GM19043 (cell line): ENCODE data around the gene CPOX.
"Not testable (repeated sequence)": the region's sequence is repeated elsewhere in the genome, so short reads cannot be mapped to it uniquely, and the experiment has no call there.

Experiments
- ATAC-seq: cut with Tn5 transposase; IDR thresholded peaks from one replicate; pipeline ENCODE4 v1.9.1; 2021; ENCODE audit warnings: low read depth; ENCODE audit not compliant: unreplicated experiment

Gene CPOX

DNA sequence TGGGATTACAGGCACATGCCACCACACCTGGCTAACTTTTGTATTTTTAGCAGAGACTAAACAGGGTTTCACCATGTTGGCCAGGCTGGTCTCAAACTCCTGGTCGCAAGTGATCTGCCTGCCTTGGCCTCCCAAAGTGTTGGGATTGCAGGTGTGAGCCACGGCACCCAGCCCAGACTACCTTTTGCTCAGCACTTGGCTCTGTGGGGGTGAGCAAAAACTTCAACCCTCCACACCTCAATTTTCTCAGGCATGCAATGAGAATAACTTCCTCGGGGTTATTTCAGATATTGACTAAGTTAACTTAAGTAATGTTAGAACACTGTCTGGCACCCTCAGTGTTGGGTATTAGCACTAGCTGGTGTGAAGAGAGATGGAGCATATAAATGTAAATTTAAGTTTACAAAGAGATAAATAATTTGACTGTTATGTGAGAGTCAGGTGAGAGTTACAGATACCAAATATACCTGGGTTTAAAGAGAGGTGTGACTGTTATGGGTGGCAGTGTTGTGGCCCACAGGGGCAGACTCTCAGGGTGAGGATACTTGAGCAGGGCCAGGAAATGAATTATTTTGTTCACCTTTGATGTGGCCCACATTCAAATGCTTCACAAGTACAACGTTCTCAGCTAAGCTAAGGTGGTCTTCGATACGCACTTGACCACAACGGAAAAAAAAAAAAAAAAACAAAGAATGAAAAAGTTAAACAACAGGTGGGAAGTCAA, 29.0 kb downstream of the CPOX start:
- ATAC-seq, result no peak

DNA sequence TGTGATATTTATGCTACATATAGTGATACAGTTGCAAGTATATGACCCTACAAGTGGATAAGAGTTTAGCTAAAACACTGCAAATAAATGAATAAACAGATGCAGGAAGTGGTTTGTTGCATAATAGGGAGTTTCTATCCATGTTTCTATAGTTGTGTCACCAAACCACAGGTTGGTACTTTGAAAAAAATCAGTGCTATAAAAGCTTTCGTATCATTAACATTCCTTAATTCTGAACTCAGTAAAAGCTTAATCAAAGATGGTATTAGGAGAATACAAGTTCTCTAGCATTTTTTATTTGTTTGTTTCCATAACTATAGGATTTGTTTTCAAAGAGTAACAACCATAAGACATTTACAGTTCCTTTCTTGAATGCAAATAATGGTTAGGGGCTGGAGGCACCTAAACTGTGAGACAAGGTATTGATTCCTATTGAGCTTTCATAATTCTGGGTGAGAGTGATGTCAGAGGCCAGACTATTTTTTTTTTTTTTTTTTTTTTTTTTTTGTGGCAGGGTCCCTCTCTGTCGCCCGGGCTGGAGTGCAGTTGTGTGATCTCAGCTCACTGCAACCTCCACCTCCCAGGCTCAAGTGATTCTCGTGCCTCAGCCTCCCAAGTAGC, 29.6 kb downstream of the CPOX start:
- ATAC-seq, result peak; percentile 47

DNA sequence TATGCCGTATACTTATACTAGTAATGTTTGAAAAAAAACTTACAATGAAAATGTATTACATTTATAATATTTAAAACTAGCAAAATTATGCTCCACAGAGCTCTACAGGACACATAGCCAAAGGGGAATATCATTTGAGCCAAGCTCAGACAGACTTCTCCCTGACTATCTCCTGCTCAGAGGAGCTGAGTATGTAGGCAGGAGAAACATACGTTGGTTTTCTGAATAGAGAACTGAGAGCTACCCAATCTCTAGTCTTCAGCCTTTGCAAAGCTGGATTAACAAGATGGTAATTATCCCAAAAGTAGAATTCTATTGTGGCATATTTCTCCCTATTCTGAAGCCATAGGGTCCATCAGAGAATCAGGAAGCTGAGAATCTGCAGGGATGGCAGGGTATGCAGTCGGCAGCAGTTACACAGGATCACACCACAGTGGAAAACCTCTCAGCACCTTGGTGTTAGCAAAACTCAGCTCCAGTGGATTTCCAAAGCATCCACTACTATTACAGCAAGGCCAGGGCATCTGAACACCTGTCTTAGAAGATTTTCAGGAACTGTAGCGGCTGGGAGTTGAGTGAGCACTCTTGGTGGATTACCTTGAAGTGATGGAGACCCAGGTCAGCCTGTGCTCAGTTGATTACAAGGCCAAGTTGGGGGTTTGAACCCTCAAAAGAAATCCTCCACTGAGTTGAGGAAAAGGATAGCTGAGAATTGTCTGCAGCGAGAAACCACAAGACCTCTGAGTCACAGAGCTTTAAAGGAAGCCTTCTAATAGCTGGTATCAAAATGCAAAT, 31.5 kb downstream of the CPOX start:
- peak; percentile 23 for ATAC-seq

DNA sequence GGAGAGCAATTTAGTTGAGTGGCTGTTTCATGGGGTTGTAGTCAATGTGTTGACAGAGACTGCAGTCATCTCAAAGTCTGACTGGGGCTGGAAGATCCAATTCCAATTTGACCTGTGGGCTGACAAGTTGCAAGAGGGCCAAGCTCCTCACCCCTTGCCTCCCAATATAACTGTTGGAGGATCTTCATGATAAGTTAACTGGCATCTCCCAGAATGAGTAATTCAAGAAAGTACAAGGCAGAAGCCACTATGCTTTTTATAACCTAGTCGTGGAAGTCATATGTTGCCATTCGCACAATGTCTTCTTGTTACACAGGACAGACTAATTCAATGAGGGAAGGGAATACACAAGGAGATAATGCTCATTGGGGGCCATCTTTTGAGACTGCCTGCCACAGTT, 32.5 kb downstream of the CPOX start:
- no peak for ATAC-seq

DNA sequence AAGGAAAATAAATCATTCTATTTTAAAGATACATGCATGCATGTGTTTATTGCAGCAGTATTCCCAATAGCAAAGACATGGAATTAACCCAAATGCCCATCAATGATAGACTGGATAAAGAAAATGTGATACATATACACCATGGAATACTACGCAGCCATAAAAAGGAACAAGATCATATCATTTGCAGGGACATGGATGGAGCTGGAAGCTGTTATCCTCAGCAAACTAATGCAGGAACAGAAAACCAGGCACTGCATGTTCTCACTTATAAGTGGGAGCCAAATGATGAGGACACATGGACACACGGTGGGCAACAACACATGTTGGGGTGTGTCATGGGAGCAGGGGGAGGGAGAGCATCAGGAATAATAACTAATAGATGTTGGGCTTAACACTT, 33.6 kb downstream of the CPOX start:
- not testable (repeated sequence) for ATAC-seq

DNA sequence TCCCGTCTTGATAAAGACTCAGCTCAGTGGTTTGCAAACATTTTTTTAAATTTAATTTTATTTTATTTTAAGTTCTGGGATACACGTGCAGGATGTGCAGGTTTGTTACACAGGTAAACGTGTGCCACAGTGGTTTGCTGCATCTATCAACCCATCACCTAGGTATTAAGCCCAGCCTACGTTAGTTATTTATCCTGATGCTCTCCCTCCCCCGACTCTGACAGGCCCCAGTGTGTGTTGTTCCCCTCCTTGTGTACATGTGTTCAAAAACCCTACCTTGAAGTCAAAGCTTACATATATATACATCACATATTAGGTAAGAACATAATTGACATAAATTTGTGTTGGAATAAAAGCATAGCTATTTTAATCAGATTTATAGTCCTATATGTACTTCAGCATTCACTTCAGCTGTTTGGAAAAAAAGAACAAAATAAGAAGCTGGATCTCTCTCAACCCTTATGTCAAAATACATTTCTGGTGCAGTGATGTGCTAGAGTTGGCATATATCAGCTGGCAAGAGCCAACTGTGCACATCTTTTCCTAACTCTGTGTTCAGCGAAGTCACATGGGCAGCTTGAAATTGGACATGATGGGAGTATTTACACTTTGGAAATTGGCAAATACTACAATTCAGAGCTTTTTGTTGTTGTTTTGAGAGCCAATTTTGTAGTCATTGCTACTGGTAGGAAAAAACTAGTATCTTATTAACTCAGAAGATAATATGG, 35.1 kb downstream of the CPOX start:
- ATAC-seq, result no peak

DNA sequence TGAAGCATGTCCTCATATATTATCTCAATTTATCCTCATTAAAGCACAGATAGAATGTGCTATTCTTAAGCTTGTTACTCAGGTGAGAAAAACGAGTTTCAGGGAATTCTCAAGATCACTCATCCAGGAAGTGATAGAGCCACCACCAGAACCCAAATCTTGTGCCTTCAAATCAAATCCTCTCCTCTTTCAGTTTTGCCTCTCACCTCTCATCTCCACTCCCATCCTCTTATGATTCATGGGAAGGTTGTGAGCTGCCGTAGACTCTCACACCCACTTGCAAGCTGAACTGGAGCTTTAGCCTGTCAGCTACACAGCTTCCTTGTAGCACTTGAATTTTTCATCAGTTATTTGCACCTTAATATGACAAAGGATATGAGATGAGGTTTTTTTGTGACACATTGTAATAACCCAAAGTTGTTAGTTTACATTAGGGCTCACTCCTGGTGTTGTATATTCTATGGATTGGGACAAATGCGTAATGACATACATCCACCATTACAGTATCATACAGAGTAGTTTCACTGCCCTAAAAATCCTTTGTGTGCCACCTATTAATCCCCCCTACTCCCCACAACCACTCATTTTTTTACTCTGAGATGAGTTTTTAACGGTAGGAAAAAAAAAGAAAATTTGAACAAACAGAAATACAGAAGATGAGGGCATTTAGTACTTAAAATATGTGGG, 35.9 kb downstream of the CPOX start:
- ATAC-seq, result no peak

DNA sequence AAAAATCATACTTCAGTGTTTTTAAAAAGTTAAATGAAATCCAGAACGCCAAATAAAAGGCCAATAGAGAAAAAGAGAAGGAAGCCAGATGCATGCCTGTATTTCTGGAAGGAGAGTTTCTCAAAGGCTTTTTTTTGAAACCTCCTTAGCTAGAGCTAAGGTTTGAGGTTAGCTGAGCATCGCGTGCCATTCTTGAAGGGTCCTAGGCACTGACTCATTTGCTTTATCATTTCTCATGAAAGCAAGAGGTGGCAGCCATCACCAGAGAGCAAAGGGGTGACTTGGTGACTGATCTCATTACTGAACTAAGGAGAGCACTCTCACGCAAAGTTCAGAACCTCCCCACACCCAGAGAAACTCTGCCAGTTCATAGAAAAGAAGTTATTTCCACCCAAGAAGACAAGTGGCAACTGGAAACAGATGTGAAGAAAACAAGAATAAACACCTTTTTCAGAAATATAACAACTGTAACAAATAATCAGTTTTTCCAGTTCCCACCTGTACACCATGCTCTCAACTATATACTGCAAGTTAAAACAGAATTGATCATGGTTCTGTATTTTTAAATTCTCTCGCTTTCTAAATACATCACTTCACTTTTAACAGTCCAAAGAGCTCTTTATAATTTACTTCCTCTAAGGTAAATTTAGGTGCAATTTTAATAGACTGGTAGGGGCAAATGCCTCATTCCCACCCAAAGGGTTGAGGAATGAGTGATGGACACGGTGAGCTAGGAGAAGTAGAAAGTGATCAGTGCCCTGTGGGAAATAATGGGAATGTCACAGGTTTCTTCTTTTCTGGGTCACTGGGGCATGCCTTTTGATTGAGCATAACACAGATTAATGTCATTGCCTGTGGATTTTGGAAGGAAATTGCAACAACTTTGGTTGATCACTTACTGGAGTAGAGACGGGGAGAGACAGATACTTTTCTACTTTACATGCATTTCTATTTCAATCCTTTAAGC, 37.0 kb downstream of the CPOX start:
- ATAC-seq, result peak; percentile 74

DNA sequence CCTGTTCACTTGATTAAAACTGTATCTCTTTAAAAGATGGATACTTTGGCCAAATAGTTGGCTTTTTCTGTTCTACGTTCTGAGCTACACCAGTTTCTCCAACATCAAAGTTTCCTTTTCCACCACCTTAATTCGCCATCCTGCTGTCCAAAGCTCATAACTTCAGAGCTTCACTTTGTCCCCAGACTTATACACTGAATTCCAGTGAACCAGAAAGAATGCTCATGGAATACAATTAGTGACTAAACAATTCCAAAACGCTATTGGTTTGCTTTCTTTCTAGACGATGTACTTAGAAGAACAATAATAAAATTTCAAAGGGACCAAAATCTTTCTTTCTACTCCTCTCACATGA, 38.4 kb downstream of the CPOX start:
- no peak for ATAC-seq

DNA sequence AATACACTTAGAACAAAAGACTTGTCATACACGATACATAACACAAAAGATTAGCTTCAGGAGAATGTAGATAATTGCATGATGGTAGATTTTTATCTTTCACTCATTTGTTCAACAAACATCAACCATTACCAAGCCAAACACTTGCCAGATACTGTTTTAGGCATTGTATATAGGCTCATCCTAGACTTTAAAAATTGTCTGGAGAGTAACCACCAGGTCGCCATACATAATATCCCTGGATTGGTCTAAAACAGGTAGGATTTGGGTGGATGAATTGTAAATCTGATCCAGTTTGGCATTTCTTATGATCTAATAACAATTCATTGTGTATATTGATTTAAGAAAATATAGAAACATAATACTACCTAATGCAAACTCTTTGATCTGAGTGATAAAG, 38.8 kb downstream of the CPOX start:
- ATAC-seq, result no peak

DNA sequence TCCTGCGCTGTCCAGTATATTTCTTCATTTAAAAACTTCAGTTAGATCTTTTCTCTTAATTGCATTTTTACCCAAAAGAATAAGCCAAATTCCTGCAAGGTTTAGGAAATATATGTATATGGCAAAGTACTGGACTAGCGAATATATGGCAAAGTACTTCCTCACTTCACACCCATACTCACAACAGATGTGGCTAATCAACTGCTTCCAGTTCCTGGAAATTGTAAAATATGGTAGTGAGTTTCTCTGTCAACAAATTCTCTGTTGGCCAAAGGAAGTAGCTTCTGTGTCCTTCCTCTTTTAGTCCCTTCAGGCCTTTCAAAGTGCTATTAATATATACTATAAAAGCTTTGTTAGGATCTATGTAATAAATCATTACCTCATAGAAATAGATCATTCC, 39.7 kb downstream of the CPOX start:
- ATAC-seq, result no peak

DNA sequence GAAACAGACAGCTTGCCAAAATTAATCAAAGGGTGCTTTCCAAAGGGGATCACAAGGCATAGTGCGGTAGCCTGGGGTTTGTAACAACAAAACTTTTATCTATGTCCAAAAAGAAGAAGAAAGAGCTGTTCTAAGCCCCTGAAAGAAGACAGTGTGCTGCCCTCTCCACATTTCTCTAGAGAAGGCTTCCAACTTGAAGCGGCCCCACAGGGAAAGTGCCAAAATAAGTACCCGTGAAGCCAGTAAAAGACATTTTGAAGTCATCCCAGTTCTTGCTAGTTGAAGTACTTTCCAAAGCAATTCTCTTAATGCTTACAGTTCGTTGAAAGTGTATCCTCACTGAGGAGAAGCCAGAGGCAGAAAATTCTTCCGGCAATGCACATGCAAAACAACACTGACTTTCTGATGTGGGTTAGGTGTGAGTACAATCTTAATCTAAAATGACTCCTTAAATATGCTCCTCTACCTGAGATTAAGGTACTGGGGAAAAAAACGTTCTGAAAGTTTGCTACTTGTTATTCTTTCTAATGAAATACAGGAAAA, 40.3 kb downstream of the CPOX start:
- no peak for ATAC-seq

DNA sequence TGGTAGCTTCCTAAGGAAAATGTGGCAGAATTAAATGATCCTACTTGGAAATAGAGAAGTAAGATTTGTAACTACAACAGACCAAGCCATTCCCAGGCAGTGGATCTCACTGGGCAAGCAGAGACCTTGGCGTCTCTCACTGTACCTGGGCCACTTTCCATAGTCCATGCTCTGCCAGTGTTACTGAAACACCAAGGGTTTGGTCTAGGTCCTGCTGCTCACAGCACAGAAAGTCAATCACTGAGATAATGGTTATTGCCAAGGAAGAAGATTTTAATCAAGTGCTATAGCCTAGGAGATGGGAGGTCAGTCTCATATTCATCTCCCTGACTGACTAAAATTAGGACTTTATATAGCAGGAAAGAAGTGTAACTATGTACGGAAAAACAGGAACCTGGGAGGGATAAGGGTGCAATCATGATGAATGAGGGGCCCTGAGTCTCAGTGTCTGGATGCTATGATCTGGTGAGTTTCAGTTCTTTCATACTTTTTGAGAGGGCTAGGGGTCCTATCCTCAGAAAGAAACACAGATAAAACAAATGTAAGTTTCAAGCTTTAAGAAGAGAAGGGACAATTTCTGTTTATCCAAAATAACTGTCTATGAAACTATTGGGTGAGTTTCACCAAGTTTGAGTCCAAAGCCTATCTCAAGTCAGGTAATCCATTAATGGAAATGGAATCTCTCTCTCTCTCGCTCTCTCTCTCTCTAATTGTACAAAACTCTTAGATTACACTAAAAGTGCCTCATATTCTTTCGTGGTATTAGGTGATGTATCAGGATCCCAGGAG, 41.0 kb downstream of the CPOX start:
- no peak for ATAC-seq

DNA sequence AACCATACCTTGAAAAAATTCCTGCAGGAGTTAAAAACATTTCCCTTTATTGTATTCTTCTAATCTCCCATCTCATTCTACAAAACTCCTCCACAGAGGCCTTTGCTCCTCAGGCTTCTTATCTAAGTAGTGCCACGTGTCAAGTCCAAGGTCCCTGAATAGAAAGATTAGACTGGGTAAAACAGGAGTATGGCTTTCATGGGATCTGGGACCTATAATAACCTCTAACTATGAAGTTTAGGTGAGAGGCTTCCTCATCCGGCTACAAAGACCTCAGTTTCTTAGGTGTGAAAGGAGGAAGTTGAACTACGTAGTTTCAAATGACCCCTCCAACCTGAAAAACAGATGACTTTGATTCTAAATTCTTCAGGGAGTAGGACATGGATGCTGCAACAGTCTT, 41.7 kb downstream of the CPOX start:
- ATAC-seq, result no peak

DNA sequence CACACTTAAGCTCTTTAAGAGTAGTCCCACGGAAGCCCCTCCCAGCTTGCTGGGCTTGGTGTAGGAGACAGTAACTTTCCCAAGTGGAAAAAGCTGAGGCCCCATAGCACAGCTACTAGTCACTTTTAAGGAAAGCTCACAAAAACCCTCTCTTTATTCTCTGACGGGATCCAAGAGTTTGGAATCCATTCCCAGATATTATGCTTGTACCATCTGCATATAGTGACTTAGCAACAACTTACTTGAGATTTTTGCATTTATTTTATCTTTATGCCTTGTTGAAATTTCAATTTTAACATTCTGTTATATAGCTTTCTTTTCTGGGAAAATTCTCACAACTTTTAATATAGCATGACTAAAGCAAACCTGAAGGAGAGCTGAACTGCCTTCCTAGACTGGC, 42.2 kb downstream of the CPOX start:
- ATAC-seq, result no peak

DNA sequence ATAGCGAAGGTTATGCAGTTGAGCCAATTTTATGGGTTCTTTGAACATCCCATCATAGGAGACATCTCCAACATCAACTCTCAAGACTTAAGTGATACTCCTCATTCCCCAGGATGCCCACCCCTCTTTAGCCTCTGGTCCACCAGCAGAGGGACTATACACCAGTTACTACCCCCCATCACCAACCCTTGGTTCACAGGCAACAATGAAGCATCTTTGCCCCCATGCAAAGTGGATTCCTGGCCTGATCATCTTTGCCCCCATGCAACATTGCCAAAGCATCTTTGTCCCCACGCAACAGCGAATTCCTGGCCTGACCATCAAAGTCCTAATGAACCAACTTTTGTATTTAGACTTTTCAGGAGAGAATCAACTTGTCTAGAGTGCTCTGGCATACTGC, 42.6 kb downstream of the CPOX start:
- no peak for ATAC-seq

DNA sequence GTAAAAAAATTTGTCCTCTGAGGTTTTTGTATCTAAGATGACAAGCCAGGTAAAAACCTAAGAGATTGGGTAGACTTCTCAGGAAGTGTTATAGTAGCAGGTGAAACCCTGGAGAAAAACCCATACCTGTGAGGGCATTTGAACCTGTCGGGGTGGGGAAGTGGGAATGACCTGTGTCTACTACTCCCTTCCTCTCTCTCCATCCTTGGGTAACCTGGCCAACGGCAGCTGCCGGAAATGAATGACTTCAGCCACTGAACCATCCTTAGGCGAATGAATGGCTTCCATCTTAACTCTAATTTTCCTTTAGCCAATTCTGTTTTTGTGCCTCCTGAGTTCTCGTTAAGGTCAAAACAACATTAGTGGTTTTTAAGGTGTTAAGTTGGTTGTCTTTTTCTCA, 44.9 kb downstream of the CPOX start:
- ATAC-seq, result no peak

DNA sequence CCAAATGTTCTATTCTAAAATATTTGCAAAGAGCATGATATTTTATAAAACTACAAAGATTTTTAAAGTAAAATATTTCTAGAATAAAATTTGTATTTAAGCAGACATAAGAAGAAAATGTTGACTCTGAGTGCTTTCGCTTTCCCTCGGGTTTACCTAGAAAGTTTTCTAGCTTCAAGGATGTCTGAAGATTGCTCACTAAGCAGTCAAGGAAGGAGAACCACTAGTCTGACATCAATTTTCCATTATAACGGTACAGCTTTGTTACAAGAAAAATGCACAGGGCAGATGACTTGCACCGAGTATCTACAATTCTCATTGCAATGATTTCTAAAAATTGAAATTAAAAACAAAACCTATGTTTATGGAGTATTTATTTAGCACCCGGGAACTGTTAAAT, 47.5 kb downstream of the CPOX start:
- ATAC-seq, result peak; percentile 50
